ENCODE results near the gene ACP3. TPM values are rescaled to one million over a fixed set of nuclear protein-coding genes. Genes with fewer than 3 reads are reported as not detected.

Gene ACP3
- total and polyA plus RNA-seq, 2 of the 4 experiments (the other 2 are of a cell fraction): 0.36 to 0.54 TPM

DNA sequence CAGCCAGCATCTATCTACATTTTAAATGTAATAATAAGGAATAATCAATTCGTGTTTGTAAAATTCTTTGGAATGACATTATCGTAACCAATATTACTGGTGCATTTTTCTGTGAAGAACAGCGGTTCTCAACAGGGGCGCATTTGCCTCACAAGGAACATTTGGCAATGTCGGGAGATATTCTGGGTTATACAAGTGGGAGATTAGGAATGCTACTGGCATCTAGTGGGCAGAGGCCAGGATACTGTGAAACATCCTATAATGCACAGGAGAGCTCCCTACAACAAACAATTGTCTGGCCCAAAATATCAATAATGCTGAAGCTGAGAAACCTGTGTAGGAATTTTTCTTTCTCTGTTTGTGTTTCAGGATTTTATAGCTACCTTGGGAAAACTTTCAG lies 25.0 kb downstream of the ACP3 start:
- WGBS, 2 experiments (ENCODE audit: extremely low coverage in 2 of 2, insufficient read length in 1 of 2): no CpG with 5 or more reads among the region's 5 CpGs
- no peak overlapping the region for H2AK5ac ChIP-seq (ENCODE audit: low read depth, low read length)
- dilution Hi-C loops (cut with HindIII; ENCODE audit: low sequenced_read_pairs, unreplicated experiment): no loop called here
- no peak overlapping the region for H3K23ac ChIP-seq (ENCODE audit: low read depth, low read length)
- H3K56ac ChIP-seq (ENCODE audit: extremely low read depth, insufficient read depth, low read length): no peak overlapping the region
- no peak overlapping the region for H4K8ac ChIP-seq (ENCODE audit: low read depth in 2 of 2, low read length in 2 of 2)
- H2BK120ac ChIP-seq (ENCODE audit: low read depth, low read length): no peak overlapping the region
- H2BK5ac ChIP-seq (ENCODE audit: low read depth, low read length, poor library complexity, severe bottlenecking): no peak overlapping the region
- H3K4ac ChIP-seq (ENCODE audit: low read depth, low read length): no peak overlapping the region
- H3K9ac ChIP-seq (ENCODE audit: low read depth, low read length): no peak overlapping the region
- no peaks in the 10 kb centered on the region; the same call in none of the 2 replicates for H3K27me3 ChIP-seq (ENCODE audit: control insufficient read depth, insufficient read depth, low read length)
- in situ Hi-C loops (cut with MboI; ENCODE audit: low sequenced_read_pairs): no loop called here
- H2BK20ac ChIP-seq (ENCODE audit: low read depth, low read length): no peak overlapping the region
- H3K27ac ChIP-seq (ENCODE audit: insufficient read depth, low read length): no peak overlapping the region
- CTCF ChIA-PET: interaction anchor here (0.6 to 2.8 kb wide), 12 partner anchors 10 to 97 kb away, joined by 3 to 26 read pairs (median 5); no protein-coding TSS in a partner anchor
- H3K36me3 ChIP-seq (ENCODE audit: control insufficient read depth, insufficient read depth, low read length): no peaks in the 10 kb centered on the region
- H3K4me1 ChIP-seq (ENCODE audit: control insufficient read depth, insufficient read depth, low read length): no peaks in the 10 kb centered on the region
- ATAC-seq (ENCODE audit: low read depth) (no peak), DNase-seq (no peak)
- POLR2A ChIA-PET (ENCODE audit: unreplicated experiment): no interaction called here
- H3K9me1 ChIP-seq (ENCODE audit: insufficient read depth, low read length): no peaks in the 10 kb centered on the region
- no peaks in the 10 kb centered on the region for H3K79me1 ChIP-seq (ENCODE audit: low read depth in 1 of 2, low read length in 2 of 2)
- no peaks in the 10 kb centered on the region for H4K20me1 ChIP-seq (ENCODE audit: insufficient read depth, low read length)
- H4K91ac ChIP-seq (ENCODE audit: insufficient read depth, low read depth, low read length): no peak overlapping the region
- no peak overlapping the region for H4K5ac ChIP-seq (ENCODE audit: low read depth, low read length)
- H2AK9ac ChIP-seq (replicated peaks; ENCODE audit: low read depth, low read length, poor library complexity): no peak overlapping the region
- no peak overlapping the region for H3K18ac ChIP-seq (ENCODE audit: low read depth, low read length)
- no peak overlapping the region for H2BK15ac ChIP-seq (ENCODE audit: low read depth, low read length)
- no peak overlapping the region for H3K4me2 ChIP-seq (ENCODE audit: low read depth, low read length)
- no TSS peak for BruUV-seq (replicated peaks)
- intact Hi-C loops (cut with micrococcal nuclease): no loop called here
- H3K14ac ChIP-seq (replicated peaks; ENCODE audit: low read depth, low read length): no peak overlapping the region
- no peak overlapping the region for H2AFZ ChIP-seq (replicated peaks; ENCODE audit: low read length, poor library complexity)
- H3K9me3 ChIP-seq (ENCODE audit: control insufficient read depth, insufficient read depth, low read length): no peaks in the 10 kb centered on the region
- TF ChIP-seq BHLHE40 (IDR thresholded peaks at IDR 0.05; ENCODE audit: low read depth, low read length): no peak
- no peak for TF ChIP-seq RCOR1 (IDR thresholded peaks at IDR 0.05; ENCODE audit: insufficient replicate concordance, low read length)
- no peak for TF ChIP-seq MAZ (IDR thresholded peaks at IDR 0.05; ENCODE audit: borderline replicate concordance, low read depth, low read length)
- TF ChIP-seq CEBPB (IDR thresholded peaks at IDR 0.05; ENCODE audit: low read depth, low read length): no peak
- no peak for TF ChIP-seq MAFK (IDR thresholded peaks at IDR 0.05; ENCODE audit: low read depth, low read length)
- TF ChIP-seq SMC3 (IDR thresholded peaks at IDR 0.05; ENCODE audit: low read depth, low read length): no peak
- TF ChIP-seq, protein P1, sequence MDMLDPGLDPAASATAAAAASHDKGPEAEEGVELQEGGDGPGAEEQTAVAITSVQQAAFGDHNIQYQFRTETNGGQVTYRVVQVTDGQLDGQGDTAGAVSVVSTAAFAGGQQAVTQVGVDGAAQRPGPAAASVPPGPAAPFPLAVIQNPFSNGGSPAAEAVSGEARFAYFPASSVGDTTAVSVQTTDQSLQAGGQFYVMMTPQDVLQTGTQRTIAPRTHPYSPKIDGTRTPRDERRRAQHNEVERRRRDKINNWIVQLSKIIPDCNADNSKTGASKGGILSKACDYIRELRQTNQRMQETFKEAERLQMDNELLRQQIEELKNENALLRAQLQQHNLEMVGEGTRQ (IDR thresholded peaks at IDR 0.05; ENCODE audit: low read depth, low read length): no peak
- TF ChIP-seq FOS (IDR thresholded peaks at IDR 0.05; ENCODE audit: low read depth, low read length): no peak
- TF ChIP-seq, protein P2, sequence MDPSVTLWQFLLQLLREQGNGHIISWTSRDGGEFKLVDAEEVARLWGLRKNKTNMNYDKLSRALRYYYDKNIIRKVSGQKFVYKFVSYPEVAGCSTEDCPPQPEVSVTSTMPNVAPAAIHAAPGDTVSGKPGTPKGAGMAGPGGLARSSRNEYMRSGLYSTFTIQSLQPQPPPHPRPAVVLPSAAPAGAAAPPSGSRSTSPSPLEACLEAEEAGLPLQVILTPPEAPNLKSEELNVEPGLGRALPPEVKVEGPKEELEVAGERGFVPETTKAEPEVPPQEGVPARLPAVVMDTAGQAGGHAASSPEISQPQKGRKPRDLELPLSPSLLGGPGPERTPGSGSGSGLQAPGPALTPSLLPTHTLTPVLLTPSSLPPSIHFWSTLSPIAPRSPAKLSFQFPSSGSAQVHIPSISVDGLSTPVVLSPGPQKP (IDR thresholded peaks at IDR 0.05; ENCODE audit: borderline replicate concordance, low read depth, low read length): no peak
- TF ChIP-seq RAD21 (IDR thresholded peaks at IDR 0.05; ENCODE audit: low read length): no peak
- TF ChIP-seq POLR2A (IDR thresholded peaks at IDR 0.05; ENCODE audit: low read depth, low read length): no peak
- no peak overlapping the region for H3K4me3 ChIP-seq (ENCODE audit: insufficient read depth, low read depth, low read length)
